ENCODE data around the gene GPANK1. TPM values are rescaled to one million over a fixed set of nuclear protein-coding genes. Genes with fewer than 3 reads are reported as not detected.

Gene GPANK1
- total and polyA plus RNA-seq, 10 of the 15 experiments (the other 5 are each of a cell fraction or from before 2014, with no cell fraction given) = 11.7 to 36.3 (median 17.5) TPM

- no peak for TF ChIP-seq BRCA1 (IDR thresholded peaks at IDR 0.05; ENCODE audit: low read depth, low read length)
- TF ChIP-seq RUNX3 (IDR thresholded peaks at IDR 0.05; ENCODE audit: low read length) = peak; percentile 26; the same call in 1 of the 2 replicates
- no peak for TF ChIP-seq NFYA (IDR thresholded peaks at IDR 0.05; ENCODE audit: borderline replicate concordance, low read depth, low read length)
- TF ChIP-seq MYB (IDR thresholded peaks at IDR 0.05; ENCODE audit: borderline replicate concordance, low read depth, low read length) = no peak
- TF ChIP-seq RBBP5 (conservative IDR thresholded peaks at IDR 0.05) = no peak
- TF ChIP-seq IRF5 (IDR thresholded peaks at IDR 0.05; ENCODE audit: borderline replicate concordance) = no peak
- TF ChIP-seq JUND (IDR thresholded peaks at IDR 0.05; ENCODE audit: low read depth, low read length) = no peak
- no peak for TF ChIP-seq ZBTB33 (IDR thresholded peaks at IDR 0.05)
- TF ChIP-seq SREBF1 (IDR thresholded peaks at IDR 0.05; ENCODE audit: low read length) = no peak
- no peak for TF ChIP-seq HSF1 (IDR thresholded peaks at IDR 0.05; ENCODE audit: low read depth, low read length)
- 0 out of 2 replicates have a peak, but pooled peaks have one; percentile 21 for TF ChIP-seq ZNF217 (IDR thresholded peaks at IDR 0.05)
- TF ChIP-seq ZBTB40 (IDR thresholded peaks at IDR 0.05; ENCODE audit: borderline replicate concordance) = no peak; the same call in 1 of the 2 replicates
- no peak for TF ChIP-seq IRF3 (IDR thresholded peaks at IDR 0.05)
- no peak for TF ChIP-seq USF1 (IDR thresholded peaks at IDR 0.05; ENCODE audit: borderline replicate concordance, extremely low read length, insufficient read depth, low read depth, low read length)
- TF ChIP-seq WRNIP1 (IDR thresholded peaks at IDR 0.05; ENCODE audit: borderline replicate concordance, low read depth, low read length) = no peak
- no peak for TF ChIP-seq PKNOX1 (IDR thresholded peaks at IDR 0.05)
- no peak for TF ChIP-seq FOXK2 (IDR thresholded peaks at IDR 0.05)
Measured at GRCh38 chr6:31620586-31621319, 44.0 kb downstream of the GPANK1 start, which contains the start of gene PRRC2A (continued).

All from GM12878 (cell line).